Tibial artery (tissue), 4 donors: ENCODE data around the gene RASA4B.
"Not testable (repeated sequence)": the region's sequence is repeated elsewhere in the genome, so short reads cannot be mapped to it uniquely, and the experiment has no call there.

Experiments
- DNase-seq, 2 donors: peaks; one replicate each; pipeline ENCODE4 v3.0.0-alpha.2; 2019
- H3K27ac ChIP-seq, 2 donors: fragments of 200-600 bp; sonication (generic) in 1 of 2; 1 replicate in 1 of 2; 2 replicates in 1 of 2; pipeline ENCODE4 v1.5.1; 2018 to 2019; ENCODE audit warnings: mild to moderate bottlenecking in 1 of 2
- H3K27me3 ChIP-seq, 2 donors: fragments of 200-600 bp; sonication (generic) in 1 of 2; one replicate each; pipeline versions ENCODE4 v1.5.1 to v1.6.0; 2016 to 2019
- H3K36me3 ChIP-seq, 3 donors: fragments of 200-600 bp; sonication (generic) in 2 of 3; one replicate each; pipeline ENCODE4 v1.5.1; 2016 to 2019; ENCODE audit warnings: mild to moderate bottlenecking in 2 of 3
- H3K4me1 ChIP-seq, 4 donors: fragments of 200-600 bp; sonication (generic) in 2 of 4; 1 replicate in 3 of 4; 2 replicates in 1 of 4; pipeline ENCODE4 v1.5.1; 2016 to 2019
- H3K4me3 ChIP-seq, 2 donors: fragments of 200-600 bp; sonication (generic) in 1 of 2; 1 replicate in 1 of 2; 2 replicates in 1 of 2; pipeline ENCODE4 v1.5.1; 2018 to 2019; ENCODE audit warnings: mild to moderate bottlenecking in 2 of 2
- H3K9me3 ChIP-seq, 3 donors: fragments of 200-600 bp; sonication (generic) in 1 of 3; one replicate each; pipeline ENCODE4 v1.5.1; 2016 to 2019
- intact Hi-C: fragments of 100-400 bp; cut with DNase I; formaldehyde crosslinking; loops from one replicate; pipeline ENCODE4 v1.15.0; 2023; ENCODE audit warnings: low total_unique reads
- TF ChIP-seq, protein P1 (sequence below), 2 experiments: fragments of 200-600 bp in 1 of 2; fragments of 450-650 bp in 1 of 2; IDR thresholded peaks; one replicate each; pipeline ENCODE4 v1.5.1; 2017 to 2019; ENCODE audit warnings: antibody characterized with exemption in 2 of 2, mild to moderate bottlenecking in 1 of 2, moderate library complexity in 1 of 2

Gene RASA4B

DNA sequence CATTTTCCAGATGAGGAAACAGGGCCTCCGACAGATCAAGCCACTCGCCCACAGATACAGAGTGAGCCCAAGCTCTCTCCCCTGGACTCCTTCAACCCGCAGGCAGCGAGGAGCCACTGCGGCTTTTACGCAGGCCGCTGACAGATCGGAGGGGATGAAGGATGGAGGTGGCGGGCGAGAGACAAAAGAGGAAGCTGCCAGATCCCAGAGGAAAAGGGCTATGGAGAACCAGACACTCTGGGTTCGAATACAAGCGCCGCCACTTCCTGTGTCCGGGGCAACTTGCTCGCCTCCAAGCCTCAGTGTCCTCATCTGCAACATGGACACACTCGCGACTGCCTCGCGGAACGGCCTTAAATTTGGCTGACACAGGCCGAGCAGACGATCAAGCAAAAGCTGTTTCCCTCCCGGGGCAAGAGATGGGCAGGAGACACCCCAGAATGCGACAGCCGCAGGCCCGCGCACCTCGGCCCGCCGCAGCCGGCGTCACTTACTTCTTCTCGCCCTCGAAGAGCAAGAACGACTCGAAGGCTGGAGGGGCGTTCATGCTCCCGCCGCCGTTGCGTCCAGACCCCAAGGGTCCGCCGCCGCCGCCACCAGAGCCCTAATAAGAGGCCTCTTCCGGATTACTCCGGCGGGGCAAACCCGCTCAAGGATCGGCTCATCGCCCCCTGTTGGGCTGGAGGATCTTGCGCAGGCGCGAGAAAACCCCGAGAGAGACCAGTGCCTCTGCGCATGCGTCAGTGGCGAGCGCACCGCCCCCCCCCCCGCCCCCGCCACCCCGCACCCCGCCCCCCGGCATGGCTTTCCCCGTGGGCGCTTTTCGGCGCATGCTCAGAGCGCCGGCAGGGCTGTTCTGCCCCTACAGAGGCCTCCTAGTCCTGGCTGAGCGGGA is 39.0 kb downstream of the RASA4B start, which contains the start of gene POLR2J:
POLR2J (minus strand) TSS at position 609 of the 895 bp plus-strand sequence; CDS start at position 547, 62 bp downstream.
- peaks cover under 1 to 15% (median 2%) of the 10 kb centered on the region in 3 donors for H3K36me3 ChIP-seq
- peak; percentile 87 for DNase-seq
- H3K27me3 ChIP-seq, H3K4me1 ChIP-seq, H3K9me3 ChIP-seq, intact Hi-C loops: not testable (repeated sequence)
- TF ChIP-seq, protein P1, sequence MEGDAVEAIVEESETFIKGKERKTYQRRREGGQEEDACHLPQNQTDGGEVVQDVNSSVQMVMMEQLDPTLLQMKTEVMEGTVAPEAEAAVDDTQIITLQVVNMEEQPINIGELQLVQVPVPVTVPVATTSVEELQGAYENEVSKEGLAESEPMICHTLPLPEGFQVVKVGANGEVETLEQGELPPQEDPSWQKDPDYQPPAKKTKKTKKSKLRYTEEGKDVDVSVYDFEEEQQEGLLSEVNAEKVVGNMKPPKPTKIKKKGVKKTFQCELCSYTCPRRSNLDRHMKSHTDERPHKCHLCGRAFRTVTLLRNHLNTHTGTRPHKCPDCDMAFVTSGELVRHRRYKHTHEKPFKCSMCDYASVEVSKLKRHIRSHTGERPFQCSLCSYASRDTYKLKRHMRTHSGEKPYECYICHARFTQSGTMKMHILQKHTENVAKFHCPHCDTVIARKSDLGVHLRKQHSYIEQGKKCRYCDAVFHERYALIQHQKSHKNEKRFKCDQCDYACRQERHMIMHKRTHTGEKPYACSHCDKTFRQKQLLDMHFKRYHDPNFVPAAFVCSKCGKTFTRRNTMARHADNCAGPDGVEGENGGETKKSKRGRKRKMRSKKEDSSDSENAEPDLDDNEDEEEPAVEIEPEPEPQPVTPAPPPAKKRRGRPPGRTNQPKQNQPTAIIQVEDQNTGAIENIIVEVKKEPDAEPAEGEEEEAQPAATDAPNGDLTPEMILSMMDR (IDR thresholded peaks at IDR 0.05) = peak; percentile 48 to 52
- H3K27ac ChIP-seq = peak within 1 kb of the TSS; percentile 60 to 62
- peak within 1 kb of the TSS; percentile 51 to 60 for H3K4me3 ChIP-seq

DNA sequence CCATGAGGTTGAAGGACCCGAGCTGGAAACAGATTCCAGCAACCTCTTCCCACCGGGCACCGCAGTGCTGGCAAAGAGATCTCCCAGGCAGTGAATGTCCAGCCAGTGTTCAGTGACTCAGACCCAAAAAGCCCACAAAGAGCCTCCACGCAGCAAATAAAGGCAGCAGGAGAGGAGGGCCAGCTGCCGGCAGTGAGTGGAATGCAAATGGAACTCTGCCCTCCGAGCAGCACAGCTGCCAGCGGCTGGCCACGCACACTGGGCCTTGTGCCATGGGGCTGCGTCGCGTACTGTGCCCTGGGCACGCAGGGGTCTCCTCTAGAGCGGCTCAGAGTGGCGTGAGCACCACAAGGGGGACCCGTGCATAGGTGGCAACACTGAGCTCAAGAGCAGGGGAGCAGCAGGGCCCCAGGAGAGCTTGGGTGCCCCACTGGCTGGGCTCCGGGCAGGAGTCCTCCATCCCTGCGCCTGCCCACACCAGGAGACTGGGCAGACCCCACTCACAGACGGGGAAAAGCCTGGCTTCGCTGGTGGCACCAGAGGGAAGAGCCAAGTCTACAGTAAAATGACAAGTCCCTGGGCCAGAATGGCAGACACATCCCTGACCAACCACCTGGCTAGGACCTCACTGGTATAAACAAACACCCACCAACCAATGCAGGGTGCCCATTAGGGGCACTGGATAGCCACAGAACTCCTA is 42.7 kb downstream of the RASA4B start:
- H3K27me3 ChIP-seq, H3K4me3 ChIP-seq, H3K27ac ChIP-seq, intact Hi-C loops, H3K9me3 ChIP-seq, H3K4me1 ChIP-seq: not testable (repeated sequence)
- H3K36me3 ChIP-seq = peaks cover 5 to 49% (median 23%) of the 10 kb centered on the region in 3 donors
- peak; percentile 6 to 48 for DNase-seq

DNA sequence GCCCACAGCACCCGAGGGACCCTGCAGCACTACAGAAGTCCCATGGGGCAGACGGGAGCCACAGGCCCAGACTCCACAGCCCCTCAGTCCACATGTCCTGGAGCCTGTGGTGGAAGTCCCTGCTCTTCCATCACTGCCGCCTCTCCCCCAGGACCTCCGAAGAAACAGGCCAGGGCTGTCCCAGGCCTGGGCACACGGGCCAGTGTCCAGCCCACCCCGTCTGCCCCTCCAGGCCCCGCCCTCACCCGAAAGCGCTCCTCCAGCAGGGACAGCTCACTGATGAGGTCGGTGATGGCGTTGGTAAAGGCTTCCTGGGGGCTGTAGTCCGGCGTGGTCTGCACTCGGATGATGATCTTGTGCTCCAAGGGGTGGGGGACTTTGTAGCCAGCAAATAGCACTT is 43.5 kb downstream of the RASA4B start:
- not testable (repeated sequence) for H3K27ac ChIP-seq

DNA sequence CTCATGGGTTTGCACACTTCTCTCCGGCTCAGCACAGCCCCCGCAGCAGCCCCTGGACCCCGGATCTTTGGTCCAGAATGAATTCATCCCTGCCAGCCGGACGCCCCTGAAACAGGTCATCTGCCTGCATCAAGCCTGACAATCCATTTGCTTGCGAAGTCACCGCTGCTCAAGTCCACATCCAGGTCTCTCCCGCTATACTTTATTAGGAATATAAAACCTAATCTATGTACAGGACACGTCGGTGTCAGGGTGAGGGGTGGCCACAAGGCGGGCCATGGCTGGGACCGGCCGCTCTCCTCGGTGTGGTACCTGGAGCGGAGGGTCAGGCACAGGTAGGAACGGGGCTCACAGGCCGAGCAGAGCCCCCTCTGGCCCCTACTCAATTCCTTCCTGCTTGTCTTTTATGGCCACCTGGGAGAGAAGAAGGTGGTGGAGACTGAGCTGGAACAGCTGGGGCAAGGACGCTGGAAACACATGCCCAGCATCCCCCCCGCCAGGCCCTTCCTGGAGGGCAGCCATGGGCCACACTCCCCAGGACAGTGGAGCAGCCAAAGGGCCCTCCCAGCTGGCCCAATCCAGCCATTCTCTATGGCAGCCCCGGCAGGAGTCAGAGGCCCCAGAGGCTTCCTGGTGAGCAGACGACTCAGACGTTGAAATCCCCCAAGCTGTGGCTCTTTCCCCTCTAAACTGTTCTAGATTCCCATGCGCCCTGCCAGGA is 44.1 kb downstream of the RASA4B start:
- H3K9me3 ChIP-seq = no peaks in the 10 kb centered on the region
- H3K4me3 ChIP-seq = no peak overlapping the region
- H3K4me1 ChIP-seq = peaks cover 0 to 12% (median 0%) of the 10 kb centered on the region in 4 donors
- no peaks in the 10 kb centered on the region for H3K27me3 ChIP-seq
- TF ChIP-seq, protein P1 (IDR thresholded peaks at IDR 0.05) = no peak
- peak; percentile 18 to 59 for DNase-seq
- peaks cover 5 to 64% (median 23%) of the 10 kb centered on the region in 3 donors for H3K36me3 ChIP-seq
- intact Hi-C loops = no loop called here
- no peak overlapping the region for H3K27ac ChIP-seq

More for the DNA sequence above, 43.5 kb downstream of the RASA4B start:
- intact Hi-C loops, H3K9me3 ChIP-seq, H3K4me3 ChIP-seq, H3K4me1 ChIP-seq, H3K27me3 ChIP-seq: not testable (repeated sequence)
- H3K36me3 ChIP-seq = peaks cover 5 to 57% (median 23%) of the 10 kb centered on the region in 3 donors
- peak in 1 of 2 donors; percentile 53 for DNase-seq

DNA sequence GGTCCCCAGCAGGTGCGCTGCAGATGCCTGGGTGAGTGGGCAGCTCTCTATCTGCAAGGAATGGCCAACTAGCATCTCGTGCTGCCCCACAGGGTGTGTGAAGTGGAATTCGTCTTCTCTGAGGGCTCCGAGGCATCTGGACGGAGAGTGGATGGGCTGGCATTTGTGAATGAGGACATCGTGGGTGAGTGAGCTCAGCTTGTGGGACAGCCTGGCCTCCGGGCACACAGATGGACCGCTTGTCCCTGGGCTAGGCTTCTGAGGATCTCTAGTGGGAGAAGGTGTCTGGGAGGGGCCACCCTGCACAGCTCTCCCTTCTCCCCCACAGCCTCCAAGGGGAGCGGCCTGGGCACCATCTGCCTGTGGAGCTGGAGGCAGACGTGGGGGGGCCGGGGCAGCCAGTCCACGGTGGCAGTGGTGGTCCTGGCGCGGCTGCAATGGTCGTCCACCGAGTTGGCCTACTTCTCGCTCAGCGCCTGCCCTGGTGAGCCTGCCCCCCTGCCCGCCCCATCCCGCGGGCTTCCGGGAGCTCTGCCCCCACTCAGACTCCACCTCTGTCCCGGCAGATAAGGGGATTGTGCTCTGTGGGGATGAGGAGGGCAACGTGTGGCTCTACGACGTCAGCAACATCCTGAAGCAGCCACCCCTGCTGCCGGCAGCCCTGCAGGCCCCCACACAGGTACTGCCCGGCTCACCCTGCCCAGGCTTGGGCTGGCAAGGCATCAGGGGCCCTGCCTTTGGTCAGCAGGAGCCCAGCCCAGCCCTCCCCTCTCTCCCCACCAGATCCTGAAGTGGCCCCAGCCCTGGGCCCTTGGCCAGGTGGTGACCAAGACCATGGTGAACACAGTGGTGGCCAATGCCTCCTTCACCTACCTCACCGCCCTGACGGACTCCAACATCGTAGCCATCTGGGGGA is 45.2 kb downstream of the RASA4B start:
- Histone ChIP-seq H3K4me3 (no peak overlapping the region), H3K27ac (no peak overlapping the region), H3K36me3 (peaks cover 5 to 72% (median 26%) of the 10 kb centered on the region in 3 donors), H3K9me3 (no peaks in the 10 kb centered on the region), H3K4me1 (peaks cover 0 to 12% (median 0%) of the 10 kb centered on the region in 4 donors), H3K27me3 (no peaks in the 10 kb centered on the region)
- intact Hi-C loops = no loop called here
- TF ChIP-seq, protein P1 (IDR thresholded peaks at IDR 0.05) = no peak
- DNase-seq = peak; percentile 9 to 57
